Tibial artery (tissue), 4 donors: ENCODE measurements around the gene TMED3.

Experiments
- DNase-seq, 2 donors: peaks; one replicate each; pipeline ENCODE4 v3.0.0-alpha.2; 2019
- H3K27ac ChIP-seq, 2 donors: fragments of 200-600 bp; sonication (generic) in 1 of 2; 1 replicate in 1 of 2; 2 replicates in 1 of 2; pipeline ENCODE4 v1.5.1; 2018 to 2019; ENCODE audit warnings: mild to moderate bottlenecking in 1 of 2
- H3K27me3 ChIP-seq, 2 donors: fragments of 200-600 bp; sonication (generic) in 1 of 2; one replicate each; pipeline versions ENCODE4 v1.5.1 to v1.6.0; 2016 to 2019
- H3K36me3 ChIP-seq, 3 donors: fragments of 200-600 bp; sonication (generic) in 2 of 3; one replicate each; pipeline ENCODE4 v1.5.1; 2016 to 2019; ENCODE audit warnings: mild to moderate bottlenecking in 2 of 3
- H3K4me1 ChIP-seq, 4 donors: fragments of 200-600 bp; sonication (generic) in 2 of 4; 1 replicate in 3 of 4; 2 replicates in 1 of 4; pipeline ENCODE4 v1.5.1; 2016 to 2019
- H3K4me3 ChIP-seq, 2 donors: fragments of 200-600 bp; sonication (generic) in 1 of 2; 1 replicate in 1 of 2; 2 replicates in 1 of 2; pipeline ENCODE4 v1.5.1; 2018 to 2019; ENCODE audit warnings: mild to moderate bottlenecking in 2 of 2
- H3K9me3 ChIP-seq, 3 donors: fragments of 200-600 bp; sonication (generic) in 1 of 3; one replicate each; pipeline ENCODE4 v1.5.1; 2016 to 2019
- intact Hi-C: fragments of 100-400 bp; cut with DNase I; formaldehyde crosslinking; loops from one replicate; pipeline ENCODE4 v1.15.0; 2023; ENCODE audit warnings: low total_unique reads
- TF ChIP-seq, protein P1 (sequence below), 2 experiments: fragments of 200-600 bp in 1 of 2; fragments of 450-650 bp in 1 of 2; IDR thresholded peaks; one replicate each; pipeline ENCODE4 v1.5.1; 2017 to 2019; ENCODE audit warnings: antibody characterized with exemption in 2 of 2, mild to moderate bottlenecking in 1 of 2, moderate library complexity in 1 of 2

Gene TMED3

DNA sequence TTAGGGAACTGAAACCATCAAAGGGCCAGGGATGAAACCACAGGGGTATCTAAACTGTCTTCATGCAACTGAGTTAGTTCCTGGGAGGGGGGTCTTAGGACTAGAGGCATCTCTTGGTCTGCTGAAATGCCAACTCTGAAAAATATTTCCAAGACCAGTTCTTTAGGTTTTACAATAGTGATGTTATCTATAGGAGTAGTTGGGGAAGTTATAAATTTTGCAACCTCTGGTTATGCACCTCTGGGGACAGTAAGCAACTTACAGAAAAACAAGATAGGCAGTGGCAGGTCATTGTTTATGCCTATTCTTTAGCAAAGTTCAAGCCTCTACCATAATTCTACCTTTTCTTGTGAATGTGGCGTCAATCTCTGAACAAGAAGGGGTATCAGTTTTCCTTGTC lies 60.7 kb downstream of the TMED3 start:
- TF ChIP-seq, protein P1, sequence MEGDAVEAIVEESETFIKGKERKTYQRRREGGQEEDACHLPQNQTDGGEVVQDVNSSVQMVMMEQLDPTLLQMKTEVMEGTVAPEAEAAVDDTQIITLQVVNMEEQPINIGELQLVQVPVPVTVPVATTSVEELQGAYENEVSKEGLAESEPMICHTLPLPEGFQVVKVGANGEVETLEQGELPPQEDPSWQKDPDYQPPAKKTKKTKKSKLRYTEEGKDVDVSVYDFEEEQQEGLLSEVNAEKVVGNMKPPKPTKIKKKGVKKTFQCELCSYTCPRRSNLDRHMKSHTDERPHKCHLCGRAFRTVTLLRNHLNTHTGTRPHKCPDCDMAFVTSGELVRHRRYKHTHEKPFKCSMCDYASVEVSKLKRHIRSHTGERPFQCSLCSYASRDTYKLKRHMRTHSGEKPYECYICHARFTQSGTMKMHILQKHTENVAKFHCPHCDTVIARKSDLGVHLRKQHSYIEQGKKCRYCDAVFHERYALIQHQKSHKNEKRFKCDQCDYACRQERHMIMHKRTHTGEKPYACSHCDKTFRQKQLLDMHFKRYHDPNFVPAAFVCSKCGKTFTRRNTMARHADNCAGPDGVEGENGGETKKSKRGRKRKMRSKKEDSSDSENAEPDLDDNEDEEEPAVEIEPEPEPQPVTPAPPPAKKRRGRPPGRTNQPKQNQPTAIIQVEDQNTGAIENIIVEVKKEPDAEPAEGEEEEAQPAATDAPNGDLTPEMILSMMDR (IDR thresholded peaks at IDR 0.05), result no peak
- no peaks in the 10 kb centered on the region for H3K27me3 ChIP-seq
- H3K4me3 ChIP-seq, result no peak overlapping the region
- intact Hi-C loops, result no loop called here
- DNase-seq, result no peak
- H3K4me1 ChIP-seq, result peaks cover 0 to 7% (median 2%) of the 10 kb centered on the region in 4 donors
- H3K36me3 ChIP-seq, result no peaks in the 10 kb centered on the region
- H3K27ac ChIP-seq, result no peak overlapping the region
- H3K9me3 ChIP-seq, result no peaks in the 10 kb centered on the region

- H3K36me3 ChIP-seq, result no peaks in the 10 kb centered on the region
- DNase-seq, result no peak
- intact Hi-C loops, result no loop called here
- no peaks in the 10 kb centered on the region for H3K27me3 ChIP-seq
- no peaks in the 10 kb centered on the region for H3K9me3 ChIP-seq
- H3K4me3 ChIP-seq, result no peak overlapping the region
- TF ChIP-seq, protein P1 (IDR thresholded peaks at IDR 0.05), result no peak
- H3K27ac ChIP-seq, result no peak overlapping the region
- H3K4me1 ChIP-seq, result peaks cover 0 to 7% (median 2%) of the 10 kb centered on the region in 4 donors
Observed at GRCh38 chr15:79372428-79372827, 61.5 kb downstream of the TMED3 start.
